Heart left ventricle (tissue), 13 donors: ENCODE data around the gene SLC26A8.

Source experiments
- CTCF ChIP-seq, 12 donors: fragments of 200-600 bp; sonication (generic) in 4 of 12; IDR thresholded peaks; one replicate each; pipeline versions ENCODE4 v1.5.0 to v1.8.0; 2018 to 2022; ENCODE audit warnings: antibody characterized with exemption in 12 of 12, mild to moderate bottlenecking in 5 of 12
- POLR2A ChIP-seq, 2 donors: fragments of 450-650 bp; IDR thresholded peaks; one replicate each; pipeline ENCODE4 v1.6.1; 2017; ENCODE audit warnings: antibody characterized with exemption in 2 of 2, mild to moderate bottlenecking in 2 of 2, moderate library complexity in 2 of 2
- donor health status: ischemic (EF 13 %, LVEDD 7.1; RV severe dilation, severe dysfunction).
- donor health status: DM: no; HTN: yes; CAD: no.
- donor health status: DM: no; HTN: no; CAD: no.
- donor health status: ischemic (EF 25% LVEDD 6.9; RV normal size, moderate dysfunction).
- donor health status: ischemic (EF 25% LVEDD 5.7; RV mildly dilated, moderate dysfunction).
- donor health status: ischemic (EF 35%, LVEDD 5.7; RV mildly dilated, moderate dysfunction).
- donor health status: nonischemic (EF 11% LVEDD 7.7; RV severe dilation, severe dysfunction).
- donor health status: DM: yes; HTN: yes; CAD: no.
- donor health status: PGD.
- donor health status: ischemic (EF 29% LVEDD 5.4; RV normal size, mild dysfunction).
- donor health status: nonischemic (EF 23%, LVEDD 6.1; RV moderate dilation, normal function).

GRCh38 chr6:35967076-35967774, 57.2 kb downstream of the SLC26A8 start:
- no peak for TF ChIP-seq POLR2A (IDR thresholded peaks at IDR 0.05)
- no peak for TF ChIP-seq CTCF (IDR thresholded peaks at IDR 0.05)
